HG03432 (cell line): Measurements from ENCODE around the gene LRP5.
"Not testable (repeated sequence)": the region's sequence is repeated elsewhere in the genome, so short reads cannot be mapped to it uniquely, and the experiment has no call there.

Experiments
- ATAC-seq: cut with Tn5 transposase; IDR thresholded peaks from one replicate; pipeline ENCODE4 v1.9.1; 2021; ENCODE audit warnings: mild to moderate bottlenecking, moderate library complexity; ENCODE audit not compliant: unreplicated experiment

Gene LRP5

DNA sequence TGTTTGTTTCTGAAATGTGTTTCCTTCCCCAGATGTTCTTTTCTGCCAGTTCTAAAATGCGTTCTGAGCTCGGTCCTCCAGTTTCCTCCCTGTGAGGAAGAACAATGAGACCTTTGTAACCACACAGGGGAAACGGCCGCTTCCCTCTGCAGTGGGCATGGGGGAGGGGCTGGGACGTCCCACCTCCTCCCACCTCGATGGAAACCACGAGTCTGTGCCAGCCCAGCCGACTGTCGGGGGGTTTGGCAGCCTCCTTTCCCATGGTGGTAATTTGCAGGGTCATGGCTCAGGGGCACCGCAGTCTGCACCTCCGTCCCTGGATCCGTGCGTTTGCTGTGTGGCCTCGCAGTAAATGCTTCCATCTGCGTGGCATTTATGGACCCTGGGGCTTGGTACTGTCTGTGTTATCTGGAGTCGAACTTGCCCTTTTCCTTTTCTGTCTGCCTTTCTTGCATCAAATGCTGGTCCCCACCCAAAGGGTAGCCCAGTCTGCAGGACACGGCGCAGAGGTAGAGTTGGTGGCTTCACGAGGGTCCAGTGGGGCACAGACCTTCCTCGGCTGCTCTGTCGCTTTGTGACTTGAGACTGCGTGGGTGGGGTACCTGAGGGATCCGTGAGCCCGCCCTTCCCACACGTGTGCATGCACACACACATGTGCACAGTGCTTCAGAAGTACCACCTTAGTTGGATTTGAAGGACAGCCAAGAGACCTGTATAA lies 16.1 kb downstream of the LRP5 start:
- ATAC-seq = no peak

- ATAC-seq = no peak
Observed at GRCh38 chr11:68329536-68329935, 17.1 kb downstream of the LRP5 start.

GRCh38 chr11:68329978-68330699 lies 17.7 kb downstream of the LRP5 start:
- ATAC-seq = no peak

- ATAC-seq = no peak
Observed at GRCh38 chr11:68330700-68331337, 18.4 kb downstream of the LRP5 start.

- no peak for ATAC-seq
Observed at GRCh38 chr11:68331338-68331947, 19.1 kb downstream of the LRP5 start.

- no peak for ATAC-seq
Observed at GRCh38 chr11:68332186-68332585, 19.8 kb downstream of the LRP5 start.

DNA sequence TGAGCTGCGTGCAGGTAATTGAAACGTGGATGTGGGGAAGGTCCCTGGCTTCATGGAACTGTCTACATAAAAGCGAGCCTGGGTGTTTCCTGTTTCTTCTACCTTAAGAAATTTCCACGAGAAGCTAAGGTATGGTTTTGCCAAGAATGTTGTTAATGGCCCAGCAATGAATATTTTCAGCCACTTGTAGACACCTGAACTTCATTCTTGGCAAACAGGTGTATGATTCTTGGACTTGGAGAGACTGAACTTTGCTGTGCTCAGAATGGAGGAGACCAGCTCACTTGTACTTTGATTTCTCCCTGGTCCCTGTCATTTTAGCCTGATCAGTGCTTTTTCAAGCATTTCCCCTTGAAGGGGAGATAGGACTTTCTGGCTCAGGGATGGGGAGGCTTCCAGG lies 20.8 kb downstream of the LRP5 start:
- ATAC-seq = no peak

- ATAC-seq = no peak
Observed at GRCh38 chr11:68334923-68335322, 22.5 kb downstream of the LRP5 start.

DNA sequence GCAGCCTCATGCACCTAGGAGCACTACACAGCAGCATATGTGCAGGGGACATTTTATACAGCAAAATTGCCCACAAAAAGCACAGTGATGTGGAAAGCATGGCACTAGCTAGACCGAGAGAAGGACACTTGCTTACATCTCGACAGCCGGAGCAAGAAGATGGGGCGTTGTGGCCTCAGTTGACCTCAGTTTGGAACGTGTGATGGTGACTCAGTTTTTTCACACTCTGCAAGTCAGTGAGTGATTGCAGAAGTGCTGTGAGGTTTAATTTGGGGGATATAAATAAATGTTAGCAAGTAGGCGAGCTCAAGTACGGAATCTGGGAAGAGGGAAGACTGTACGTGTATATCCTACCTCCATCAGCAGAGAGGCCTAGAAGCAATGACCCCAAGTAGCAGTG lies 23.3 kb downstream of the LRP5 start:
- no peak for ATAC-seq

GRCh38 chr11:68336716-68337115 lies 24.3 kb downstream of the LRP5 start:
- ATAC-seq = no peak

GRCh38 chr11:68337399-68337835 lies 25.0 kb downstream of the LRP5 start:
- no peak for ATAC-seq

- ATAC-seq = no peak
Observed at GRCh38 chr11:68338051-68338780, 25.8 kb downstream of the LRP5 start.

DNA sequence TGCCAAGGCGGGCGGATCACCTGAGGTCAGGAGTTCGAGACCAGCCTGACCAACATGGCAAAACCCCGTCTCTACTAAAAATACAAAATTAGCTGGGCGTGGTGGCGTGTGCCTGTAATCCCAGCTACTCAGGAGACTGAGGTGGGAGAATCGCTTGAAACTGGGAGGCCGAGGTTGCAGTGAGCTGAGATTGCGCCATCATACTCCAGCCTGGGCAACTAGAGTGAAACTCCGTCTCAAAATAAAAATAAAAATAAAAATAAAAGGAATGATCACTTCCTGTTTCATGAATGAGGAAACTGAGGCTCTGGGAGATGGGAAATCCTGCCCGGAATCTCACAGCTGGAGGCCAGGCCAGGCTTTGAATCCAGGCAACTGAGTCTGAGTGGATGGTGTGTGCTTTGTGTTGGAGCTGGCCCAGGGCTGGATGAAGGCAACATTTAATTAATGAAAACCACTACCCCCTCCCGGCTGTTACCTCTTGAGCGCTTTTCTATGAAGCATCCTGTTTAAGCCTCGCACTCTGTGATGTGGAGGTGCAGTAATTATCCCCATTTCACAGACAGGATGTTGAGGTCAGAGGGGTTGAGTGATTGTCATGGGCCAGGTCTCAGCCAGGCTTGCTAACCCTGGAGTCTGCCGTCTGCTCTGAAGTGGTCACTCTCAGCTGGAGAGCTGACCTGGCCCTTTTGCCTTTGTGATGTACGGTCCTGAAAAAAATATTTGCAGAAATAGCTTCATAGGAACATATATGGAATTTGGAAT lies 27.8 kb downstream of the LRP5 start:
- ATAC-seq = no peak

DNA sequence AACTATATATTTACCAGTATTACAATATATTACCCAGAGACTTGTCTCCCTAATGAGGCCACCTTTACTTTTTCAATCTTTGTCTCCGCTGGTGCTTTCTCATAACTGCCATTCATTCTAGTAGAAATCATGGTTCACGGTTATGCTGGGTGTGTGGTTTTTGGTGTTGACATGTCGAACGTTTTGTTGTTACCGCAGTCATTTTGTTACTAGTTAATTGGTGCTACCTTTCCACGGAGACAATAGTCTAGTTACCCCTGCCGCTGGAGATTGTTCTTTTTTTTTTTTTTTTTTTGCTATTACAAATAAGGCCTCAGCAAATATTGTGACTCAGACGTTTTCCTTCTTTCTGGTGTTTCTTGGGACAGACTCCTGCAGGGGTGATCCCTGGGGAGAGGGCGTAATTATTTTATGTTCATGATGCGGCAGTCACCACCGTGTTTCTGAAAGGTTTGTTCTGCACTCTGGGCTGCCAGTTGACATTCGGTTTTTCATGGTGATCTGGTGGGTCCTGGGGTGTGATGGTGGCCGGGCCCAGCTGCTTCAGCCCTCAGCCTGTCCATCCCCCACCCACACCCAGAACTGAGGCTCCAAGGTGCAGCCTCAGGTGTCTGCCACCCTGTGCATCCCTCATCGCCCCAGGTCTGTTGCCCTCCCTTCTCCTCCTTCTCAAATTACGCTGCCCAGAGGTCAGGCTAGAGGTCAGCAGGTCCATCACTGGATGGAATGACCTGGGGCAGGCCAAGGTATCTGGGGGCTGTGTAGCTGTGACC lies 28.6 kb downstream of the LRP5 start:
- ATAC-seq = no peak

DNA sequence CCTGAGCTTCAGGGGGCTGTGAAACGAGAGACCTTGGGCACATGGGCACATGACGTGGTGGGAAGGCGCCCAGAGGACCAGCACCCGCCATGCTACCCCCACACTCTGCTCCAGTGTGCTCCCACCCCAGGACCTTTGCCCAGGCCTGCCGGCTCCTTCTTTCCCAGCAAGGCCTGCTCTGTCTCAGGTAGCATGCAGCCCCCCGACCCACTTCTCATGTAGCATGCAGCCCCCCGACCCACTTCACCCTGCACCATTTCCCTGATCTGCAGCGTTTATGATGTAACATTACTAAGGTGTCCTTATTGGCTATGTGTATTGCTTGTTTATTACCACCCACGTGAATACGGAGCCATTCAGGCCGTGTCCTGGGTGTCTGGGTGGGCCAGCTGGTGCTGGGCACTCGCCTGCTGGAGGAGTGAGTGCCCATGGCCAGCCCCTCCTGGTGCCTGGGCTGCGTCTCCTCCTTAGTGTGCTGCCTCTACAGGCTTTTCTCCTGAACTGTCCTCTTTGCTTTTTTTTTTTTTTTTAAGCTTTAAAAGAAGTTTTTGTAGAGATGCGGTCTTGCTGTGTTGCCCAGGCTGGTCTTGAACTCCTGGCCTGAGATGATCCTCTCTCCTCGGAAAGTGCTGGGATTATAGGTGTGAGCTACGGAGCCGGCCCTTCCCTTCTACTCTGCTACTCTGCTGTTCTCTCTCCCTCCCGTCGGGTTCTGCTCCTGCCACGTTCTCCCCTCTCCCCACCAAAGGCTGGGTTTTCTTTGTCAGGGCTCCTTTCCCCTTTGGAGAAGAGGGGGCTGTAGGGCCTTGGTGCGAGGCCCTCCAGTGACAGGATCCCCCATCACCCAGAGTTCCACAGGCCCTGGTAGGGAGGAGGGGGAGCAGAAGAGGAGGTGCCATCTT lies 29.4 kb downstream of the LRP5 start:
- no peak for ATAC-seq

DNA sequence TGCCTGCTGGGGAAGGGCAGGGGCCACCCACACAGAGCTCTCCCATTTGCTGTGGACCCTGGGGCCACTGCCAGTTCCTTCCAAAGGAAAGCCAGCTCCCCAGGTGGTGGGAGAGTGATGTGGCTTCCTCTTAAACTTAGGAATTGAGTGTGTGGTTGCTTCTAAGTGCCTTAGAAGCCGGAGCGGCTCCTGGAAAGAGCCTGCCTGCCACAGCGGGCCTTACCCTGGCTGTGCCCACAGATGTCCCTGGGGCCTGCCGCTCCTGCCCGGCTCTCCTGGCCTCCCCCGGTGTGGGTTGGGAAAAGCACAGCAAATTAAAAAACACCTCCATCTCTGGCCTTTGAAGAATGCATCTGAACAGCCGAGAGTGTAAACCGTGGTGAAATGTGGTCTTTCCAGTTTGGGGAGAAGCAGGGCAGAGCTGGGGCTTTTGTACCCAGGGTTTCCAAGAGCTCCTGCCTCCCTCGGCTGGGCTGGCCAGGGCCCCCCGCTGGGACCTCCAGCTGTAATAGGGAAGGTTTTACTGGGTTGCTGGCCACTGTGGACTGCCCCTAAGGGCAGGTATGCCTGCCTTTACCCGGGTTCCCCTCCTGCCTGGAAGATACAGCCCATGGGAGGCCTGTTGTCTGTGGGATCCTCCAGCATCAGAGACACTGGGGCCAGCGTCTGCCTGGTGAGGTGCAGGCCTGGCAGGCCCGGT lies 30.2 kb downstream of the LRP5 start:
- no peak for ATAC-seq

GRCh38 chr11:68343761-68344256 lies 31.4 kb downstream of the LRP5 start:
- ATAC-seq = no peak

DNA sequence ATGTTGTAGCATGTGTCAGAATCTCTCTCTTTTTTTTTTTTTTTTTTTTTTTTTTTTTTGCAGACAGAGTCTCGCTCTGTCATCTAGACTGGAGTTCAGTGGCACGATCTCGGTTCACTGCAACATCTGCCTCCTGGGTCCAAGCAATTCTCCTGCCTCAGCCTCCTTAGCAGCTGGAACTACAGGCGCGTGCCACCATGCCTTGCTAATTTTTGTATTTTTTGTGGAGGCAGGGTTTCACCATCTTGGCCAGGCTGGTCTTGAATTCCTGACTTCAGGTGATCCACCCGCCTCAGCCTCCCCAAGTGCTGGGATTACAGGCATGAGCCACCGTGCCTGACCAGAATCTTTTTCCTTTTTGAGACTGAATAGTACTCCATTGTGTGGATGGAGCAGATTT lies 32.4 kb downstream of the LRP5 start:
- not testable (repeated sequence) for ATAC-seq
